Measurements from ENCODE around the gene PPIE.

PPIE gene

GRCh38 chr1:39738622-39739366 lies at the start of gene PPIE:
Gene PPIE (plus strand): TSS chr1:39738882. CDS start chr1:39738901, 19 bp downstream.
- no peak for FAIRE-seq

GRCh38 chr1:39689214-39689613 lies 49.5 kb upstream of the PPIE start:
- no peak for FAIRE-seq

- no peak for FAIRE-seq
Measured at GRCh38 chr1:39689635-39690034, 49.0 kb upstream of the PPIE start.

GRCh38 chr1:39690225-39690624 lies 48.5 kb upstream of the PPIE start:
- FAIRE-seq, result no peak

- no peak for FAIRE-seq
Measured at GRCh38 chr1:39690794-39691382, 47.8 kb upstream of the PPIE start.

GRCh38 chr1:39691383-39692151 lies 47.1 kb upstream of the PPIE start, which contains the start of gene HPCAL4:
Gene HPCAL4 (minus strand): TSS chr1:39691433. CDS start chr1:39684603, 6,830 bp downstream.
- FAIRE-seq, result no peak

- FAIRE-seq, result no peak
Measured at GRCh38 chr1:39692152-39693074, 46.3 kb upstream of the PPIE start.

- FAIRE-seq, result no peak
Measured at GRCh38 chr1:39694026-39694425, 44.7 kb upstream of the PPIE start.

GRCh38 chr1:39695016-39695415 lies 43.7 kb upstream of the PPIE start:
- no peak for FAIRE-seq

- FAIRE-seq, result no peak
Measured at GRCh38 chr1:39696448-39696847, 42.2 kb upstream of the PPIE start.

GRCh38 chr1:39698568-39698967 lies 40.1 kb upstream of the PPIE start:
- FAIRE-seq, result no peak

- no peak for FAIRE-seq
Measured at GRCh38 chr1:39699419-39699818, 39.3 kb upstream of the PPIE start.

- no peak for FAIRE-seq
Measured at GRCh38 chr1:39700348-39700747, 38.3 kb upstream of the PPIE start.

GRCh38 chr1:39701049-39701439 lies 37.6 kb upstream of the PPIE start:
- no peak for FAIRE-seq

- no peak for FAIRE-seq
Measured at GRCh38 chr1:39704757-39705156, 33.9 kb upstream of the PPIE start.

- no peak for FAIRE-seq
Measured at GRCh38 chr1:39707506-39707905, 31.2 kb upstream of the PPIE start.

GRCh38 chr1:39711104-39711965 lies 27.3 kb upstream of the PPIE start:
- FAIRE-seq, result no peak

- no peak for FAIRE-seq
Measured at GRCh38 chr1:39711966-39712340, 26.7 kb upstream of the PPIE start.

- FAIRE-seq, result no peak
Measured at GRCh38 chr1:39713557-39713956, 25.1 kb upstream of the PPIE start.

GRCh38 chr1:39717809-39718208 lies 20.9 kb upstream of the PPIE start:
- no peak for FAIRE-seq
